ENCODE measurements around the gene AGER.

DNA sequence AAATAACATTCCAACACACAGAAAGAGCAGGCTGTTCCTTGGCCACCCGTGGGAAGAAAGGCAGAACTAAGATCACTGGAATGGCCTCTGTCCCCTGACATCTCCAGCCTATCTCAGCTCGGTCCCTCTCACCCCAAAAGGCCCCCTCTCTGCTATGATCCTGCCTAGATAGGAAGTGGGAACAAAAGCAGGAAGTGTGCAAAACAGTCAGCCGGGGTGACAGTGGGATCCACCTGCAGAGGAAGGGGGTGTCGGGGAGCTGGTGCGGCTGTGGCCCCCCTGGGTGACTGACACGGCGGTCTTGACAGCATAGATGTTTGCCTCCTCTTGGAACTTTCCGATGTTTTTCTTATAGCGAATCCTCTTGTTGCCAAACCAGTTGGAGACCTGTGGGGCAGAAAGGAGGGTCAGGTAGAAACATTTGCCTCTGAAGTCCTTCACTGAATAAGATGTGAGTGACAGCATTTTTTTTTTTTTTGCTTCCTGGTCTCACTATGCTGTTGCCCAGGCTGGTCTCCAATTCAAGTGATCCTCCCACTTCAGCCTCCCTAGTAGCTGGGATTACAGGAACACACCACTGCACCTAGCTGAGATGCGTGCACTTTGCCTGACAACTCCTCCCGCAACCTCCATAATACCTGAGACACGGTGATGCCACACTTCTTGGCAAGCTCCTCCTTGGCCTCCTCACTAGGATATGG lies 3.1 kb upstream of the AGER start:
- TF ChIP-seq, protein P1, sequence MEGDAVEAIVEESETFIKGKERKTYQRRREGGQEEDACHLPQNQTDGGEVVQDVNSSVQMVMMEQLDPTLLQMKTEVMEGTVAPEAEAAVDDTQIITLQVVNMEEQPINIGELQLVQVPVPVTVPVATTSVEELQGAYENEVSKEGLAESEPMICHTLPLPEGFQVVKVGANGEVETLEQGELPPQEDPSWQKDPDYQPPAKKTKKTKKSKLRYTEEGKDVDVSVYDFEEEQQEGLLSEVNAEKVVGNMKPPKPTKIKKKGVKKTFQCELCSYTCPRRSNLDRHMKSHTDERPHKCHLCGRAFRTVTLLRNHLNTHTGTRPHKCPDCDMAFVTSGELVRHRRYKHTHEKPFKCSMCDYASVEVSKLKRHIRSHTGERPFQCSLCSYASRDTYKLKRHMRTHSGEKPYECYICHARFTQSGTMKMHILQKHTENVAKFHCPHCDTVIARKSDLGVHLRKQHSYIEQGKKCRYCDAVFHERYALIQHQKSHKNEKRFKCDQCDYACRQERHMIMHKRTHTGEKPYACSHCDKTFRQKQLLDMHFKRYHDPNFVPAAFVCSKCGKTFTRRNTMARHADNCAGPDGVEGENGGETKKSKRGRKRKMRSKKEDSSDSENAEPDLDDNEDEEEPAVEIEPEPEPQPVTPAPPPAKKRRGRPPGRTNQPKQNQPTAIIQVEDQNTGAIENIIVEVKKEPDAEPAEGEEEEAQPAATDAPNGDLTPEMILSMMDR (IDR thresholded peaks at IDR 0.05), result no peak
- TF ChIP-seq POLR2A (IDR thresholded peaks at IDR 0.05), result no peak
